ENCODE measurements around the gene UQCRHL. TPM values are rescaled to one million over a fixed set of nuclear protein-coding genes. Genes with fewer than 3 reads are reported as not detected.

Gene UQCRHL
- total RNA-seq, 1 donor from 2014 or later = 1.7 TPM

GRCh38 chr1:15771836-15772515 lies 35.5 kb downstream of the UQCRHL start:
- no peak overlapping the region for H3K9ac ChIP-seq (ENCODE audit: low read length)
- no peaks in the 10 kb centered on the region for H3K27me3 Mint-ChIP-seq (ENCODE audit: low read depth, unreplicated experiment)
- H3K4me3 ChIP-seq (ENCODE audit: insufficient read depth, low read depth, low read length) = no peak overlapping the region
- H3K36me3 Mint-ChIP-seq (ENCODE audit: low read depth, unreplicated experiment) = peaks cover 20% of the 10 kb centered on the region
- H3K4me1 ChIP-seq (ENCODE audit: insufficient read depth, low read length) = peaks cover 3% of the 10 kb centered on the region
- H3K4me3 Mint-ChIP-seq (ENCODE audit: unreplicated experiment) = no peak overlapping the region
- DNase-seq (ENCODE audit: low read depth) = no peak
- TF ChIP-seq EZH2 (IDR thresholded peaks at IDR 0.05; ENCODE audit: insufficient read depth, low read length) (no peak), CTCF (IDR thresholded peaks at IDR 0.05; ENCODE audit: insufficient read depth, low read depth, low read length) (no peak)
- H4K20me1 ChIP-seq (ENCODE audit: insufficient read depth, low read length) = peaks cover 70% of the 10 kb centered on the region
- H3K27me3 ChIP-seq (ENCODE audit: insufficient read depth, low read length) = no peaks in the 10 kb centered on the region
- no peak overlapping the region for H3K27ac ChIP-seq (ENCODE audit: low read depth, low read length)
- no peak for FAIRE-seq
- no peak overlapping the region for H2AFZ ChIP-seq (ENCODE audit: low read depth, low read length)
- peaks cover 59% of the 10 kb centered on the region for H3K36me3 ChIP-seq (ENCODE audit: insufficient read depth, low read length)
- H3K9me3 ChIP-seq (ENCODE audit: insufficient read depth, low read depth, low read length) = no peaks in the 10 kb centered on the region
- no peaks in the 10 kb centered on the region for H3K4me1 Mint-ChIP-seq (ENCODE audit: low read depth, unreplicated experiment)
- H3K4me2 ChIP-seq (ENCODE audit: low read length) = no peak overlapping the region
- H3K27ac Mint-ChIP-seq (ENCODE audit: unreplicated experiment) = peak overlapping the region; percentile 26
- H3K9me3 Mint-ChIP-seq (ENCODE audit: unreplicated experiment) = no peaks in the 10 kb centered on the region
- H3K79me2 ChIP-seq (ENCODE audit: insufficient read depth, low read length) = peaks cover 32% of the 10 kb centered on the region

DNA sequence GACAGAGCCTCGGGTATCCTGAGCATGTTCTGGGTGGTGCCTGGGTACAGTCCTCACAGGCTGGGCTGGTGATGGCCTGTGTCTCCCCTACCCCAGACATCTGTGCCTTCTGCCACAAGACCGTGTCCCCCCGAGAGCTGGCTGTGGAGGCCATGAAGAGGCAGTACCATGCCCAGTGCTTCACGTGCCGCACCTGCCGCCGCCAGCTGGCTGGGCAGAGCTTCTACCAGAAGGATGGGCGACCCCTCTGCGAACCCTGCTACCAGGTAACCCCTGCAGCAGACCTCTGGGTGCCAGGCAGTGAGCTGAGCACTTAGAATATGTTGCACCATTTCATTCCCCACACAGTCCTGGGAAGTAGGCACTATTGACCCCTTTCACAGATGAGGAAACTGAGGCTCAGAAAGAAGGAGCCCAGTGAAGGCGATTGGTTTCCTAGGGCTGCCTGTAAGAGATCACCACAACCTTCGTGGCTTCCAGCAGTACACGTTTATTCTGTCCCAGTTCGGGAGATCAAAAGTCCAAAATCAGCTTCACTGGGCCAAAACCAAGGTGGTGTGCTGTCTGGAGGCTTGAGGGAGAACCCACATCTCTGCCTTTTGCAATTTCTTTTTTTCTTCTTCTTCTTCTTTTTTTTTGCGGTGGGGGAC lies 37.0 kb downstream of the UQCRHL start:
- FAIRE-seq (no peak), DNase-seq (ENCODE audit: low read depth) (no peak)
- peaks cover 23% of the 10 kb centered on the region for H3K36me3 Mint-ChIP-seq (ENCODE audit: low read depth, unreplicated experiment)
- no peak overlapping the region for H3K27ac ChIP-seq (ENCODE audit: low read depth, low read length)
- H3K36me3 ChIP-seq (ENCODE audit: insufficient read depth, low read length) = peaks cover 57% of the 10 kb centered on the region
- no peak overlapping the region for H2AFZ ChIP-seq (ENCODE audit: low read depth, low read length)
- H3K9me3 ChIP-seq (ENCODE audit: insufficient read depth, low read depth, low read length) = no peaks in the 10 kb centered on the region
- no peaks in the 10 kb centered on the region for H3K27me3 ChIP-seq (ENCODE audit: insufficient read depth, low read length)
- peaks cover 72% of the 10 kb centered on the region for H4K20me1 ChIP-seq (ENCODE audit: insufficient read depth, low read length)
- H3K9ac ChIP-seq (ENCODE audit: low read length) = no peak overlapping the region
- no peaks in the 10 kb centered on the region for H3K27me3 Mint-ChIP-seq (ENCODE audit: low read depth, unreplicated experiment)
- no peak overlapping the region for H3K27ac Mint-ChIP-seq (ENCODE audit: unreplicated experiment)
- no peaks in the 10 kb centered on the region for H3K9me3 Mint-ChIP-seq (ENCODE audit: unreplicated experiment)
- peaks cover 41% of the 10 kb centered on the region for H3K79me2 ChIP-seq (ENCODE audit: insufficient read depth, low read length)
- H3K4me1 Mint-ChIP-seq (ENCODE audit: low read depth, unreplicated experiment) = peaks cover 8% of the 10 kb centered on the region
- no peak overlapping the region for H3K4me3 ChIP-seq (ENCODE audit: insufficient read depth, low read depth, low read length)
- TF ChIP-seq CTCF (IDR thresholded peaks at IDR 0.05; ENCODE audit: insufficient read depth, low read depth, low read length) (no peak), EZH2 (IDR thresholded peaks at IDR 0.05; ENCODE audit: insufficient read depth, low read length) (no peak)
- H3K4me3 Mint-ChIP-seq (ENCODE audit: unreplicated experiment) = no peak overlapping the region
- peaks cover 9% of the 10 kb centered on the region for H3K4me1 ChIP-seq (ENCODE audit: insufficient read depth, low read length)
- no peak overlapping the region for H3K4me2 ChIP-seq (ENCODE audit: low read length)

DNA sequence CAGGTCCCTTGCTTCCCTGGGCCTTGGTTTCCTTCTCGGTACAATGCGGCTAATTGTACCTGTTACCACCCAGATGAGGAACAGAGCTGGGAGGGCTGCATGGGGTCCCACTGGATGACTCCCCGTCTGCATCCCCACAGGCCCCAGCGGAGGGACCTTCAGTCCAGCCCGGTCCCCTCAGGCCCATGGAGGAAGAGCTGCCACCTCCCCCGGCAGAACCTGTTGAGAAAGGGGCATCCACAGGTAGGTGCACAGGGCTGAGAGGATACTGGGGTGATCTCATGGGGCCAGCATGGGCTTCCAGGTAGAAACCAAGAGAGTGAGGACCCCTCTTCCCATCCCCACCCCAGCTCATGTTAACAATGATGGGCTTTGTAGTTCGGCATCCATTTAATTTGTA lies 39.1 kb downstream of the UQCRHL start:
- Histone ChIP-seq H3K27me3 (ENCODE audit: insufficient read depth, low read length) (no peaks in the 10 kb centered on the region), H3K4me2 (ENCODE audit: low read length) (no peak overlapping the region), H3K79me2 (ENCODE audit: insufficient read depth, low read length) (peaks cover 55% of the 10 kb centered on the region), H3K9ac (ENCODE audit: low read length) (no peak overlapping the region), H2AFZ (ENCODE audit: low read depth, low read length) (no peak overlapping the region), H3K4me3 (ENCODE audit: insufficient read depth, low read depth, low read length) (no peak overlapping the region), H3K27ac (ENCODE audit: low read depth, low read length) (no peak overlapping the region), H3K4me1 (ENCODE audit: insufficient read depth, low read length) (peaks cover 10% of the 10 kb centered on the region), H4K20me1 (ENCODE audit: insufficient read depth, low read length) (peaks cover 77% of the 10 kb centered on the region), H3K9me3 (ENCODE audit: insufficient read depth, low read depth, low read length) (no peaks in the 10 kb centered on the region), H3K36me3 (ENCODE audit: insufficient read depth, low read length) (peaks cover 50% of the 10 kb centered on the region)
- FAIRE-seq (no peak), DNase-seq (ENCODE audit: low read depth) (no peak)
- no peaks in the 10 kb centered on the region for H3K27me3 Mint-ChIP-seq (ENCODE audit: low read depth, unreplicated experiment)
- peaks cover 32% of the 10 kb centered on the region for H3K36me3 Mint-ChIP-seq (ENCODE audit: low read depth, unreplicated experiment)
- no peak for TF ChIP-seq CTCF (IDR thresholded peaks at IDR 0.05; ENCODE audit: insufficient read depth, low read depth, low read length)
- TF ChIP-seq EZH2 (IDR thresholded peaks at IDR 0.05; ENCODE audit: insufficient read depth, low read length) = no peak
- no peak overlapping the region for H3K4me3 Mint-ChIP-seq (ENCODE audit: unreplicated experiment)
- H3K4me1 Mint-ChIP-seq (ENCODE audit: low read depth, unreplicated experiment) = peaks cover 19% of the 10 kb centered on the region
- no peak overlapping the region for H3K27ac Mint-ChIP-seq (ENCODE audit: unreplicated experiment)
- no peaks in the 10 kb centered on the region for H3K9me3 Mint-ChIP-seq (ENCODE audit: unreplicated experiment)
